Neuronal stem cell (in vitro differentiated cells): Measurements from ENCODE around the gene SSBP3.
A peak's percentile ranks its signal among the peaks of the same experiment; 100 is the strongest.
"Not testable (repeated sequence)": the region's sequence is repeated elsewhere in the genome, so short reads cannot be mapped to it uniquely, and the experiment has no call there.

ENCODE experiments used
- DNase-seq: peaks from one replicate; pipeline ENCODE4 v3.0.0-alpha.2; 2013; ENCODE audit warnings: low spot score
- H2AFZ ChIP-seq: one replicate; pipeline ENCODE4 v1.6.1; 2013; ENCODE audit warnings: mild to moderate bottlenecking, low read length, inconsistent platforms
- H2AK5ac ChIP-seq: 2 replicates; pipeline ENCODE4 v1.6.1; 2013; ENCODE audit warnings: low read depth, mild to moderate bottlenecking, inconsistent platforms, low read length, moderate library complexity, mixed read lengths
- H2BK120ac ChIP-seq: 2 replicates; pipeline ENCODE4 v1.6.1; 2013; ENCODE audit warnings: low read depth, mild to moderate bottlenecking, inconsistent platforms, low read length, moderate library complexity, mixed read lengths
- H2BK12ac ChIP-seq: one replicate; pipeline ENCODE4 v1.6.1; 2013; ENCODE audit warnings: low read length, inconsistent platforms
- H2BK15ac ChIP-seq: 2 replicates; pipeline ENCODE4 v1.6.1; 2013; ENCODE audit warnings: mild to moderate bottlenecking, low read length, inconsistent platforms, mixed read lengths
- H2BK5ac ChIP-seq: one replicate; pipeline ENCODE4 v1.6.1; 2013; ENCODE audit warnings: inconsistent platforms, mild to moderate bottlenecking, low read length, moderate library complexity
- H3K14ac ChIP-seq: one replicate; pipeline ENCODE4 v1.6.1; 2013; ENCODE audit warnings: low read length, inconsistent platforms
- H3K18ac ChIP-seq: 2 replicates; pipeline ENCODE4 v1.6.1; 2013; ENCODE audit warnings: low read length, inconsistent platforms
- H3K23ac ChIP-seq: 2 replicates; pipeline ENCODE4 v1.6.1; 2013; ENCODE audit warnings: low read depth, mild to moderate bottlenecking, mixed read lengths, low read length, inconsistent platforms; ENCODE audit not compliant: poor library complexity
- H3K27ac ChIP-seq: replicated peaks from 3 replicates; pipeline ENCODE4 v1.5.1; 2013; ENCODE audit warnings: low read length, inconsistent platforms
- H3K27me3 ChIP-seq, 3 experiments: 2 replicates each; pipeline ENCODE4 v1.6.1; 2013; ENCODE audit warnings: low read length in 3 of 3, mild to moderate bottlenecking in 2 of 3, inconsistent platforms in 1 of 3, low read depth in 1 of 3, mixed read lengths in 1 of 3, moderate library complexity in 1 of 3; ENCODE audit not compliant: control insufficient read depth in 3 of 3, insufficient read depth in 3 of 3
- H3K36me3 ChIP-seq, 2 donors: replicated peaks in 1 of 2; 2 replicates each; pipeline ENCODE4 v1.6.1; 2013; ENCODE audit warnings: low read length in 2 of 2; ENCODE audit not compliant: control insufficient read depth in 2 of 2, insufficient read depth in 2 of 2
- H3K4ac ChIP-seq: 2 replicates; pipeline ENCODE4 v1.6.1; 2013; ENCODE audit warnings: inconsistent platforms, mild to moderate bottlenecking, low read length, moderate library complexity
- H3K4me1 ChIP-seq, 2 donors: 1 replicate in 1 of 2; 2 replicates in 1 of 2; pipeline ENCODE4 v1.6.1; 2013; ENCODE audit warnings: low read length in 2 of 2, low read depth in 1 of 2; ENCODE audit not compliant: control insufficient read depth in 2 of 2, insufficient read depth in 1 of 2
- H3K4me2 ChIP-seq: one replicate; pipeline ENCODE4 v1.6.1; 2013; ENCODE audit warnings: mild to moderate bottlenecking, low read length, inconsistent platforms; ENCODE audit not compliant: insufficient read depth, poor library complexity, severe bottlenecking
- H3K4me3 ChIP-seq, 2 donors: 2 replicates each; pipeline ENCODE4 v1.5.1; 2013; ENCODE audit warnings: low read length in 2 of 2, mild to moderate bottlenecking in 2 of 2, inconsistent platforms in 1 of 2, moderate library complexity in 1 of 2
- H3K79me1 ChIP-seq: one replicate; pipeline ENCODE4 v1.6.1; 2013; ENCODE audit warnings: low read depth, mild to moderate bottlenecking, inconsistent platforms, low read length, moderate library complexity
- H3K9ac ChIP-seq: one replicate; pipeline ENCODE4 v1.6.1; 2013; ENCODE audit warnings: mild to moderate bottlenecking, low read depth, low read length, inconsistent platforms; ENCODE audit not compliant: poor library complexity
- H3K9me3 ChIP-seq, 2 donors: replicated peaks in 1 of 2; 2 replicates each; pipeline versions ENCODE3 to v1.6.1; 2013; ENCODE audit warnings: low read length in 2 of 2, mild to moderate bottlenecking in 2 of 2, inconsistent platforms in 1 of 2, low read depth in 1 of 2, mixed read lengths in 1 of 2, moderate library complexity in 1 of 2; ENCODE audit not compliant: control insufficient read depth in 2 of 2, insufficient read depth in 1 of 2
- H4K8ac ChIP-seq: one replicate; pipeline ENCODE4 v1.6.1; 2013; ENCODE audit warnings: low read depth, mild to moderate bottlenecking, inconsistent platforms, low read length, moderate library complexity
- H4K91ac ChIP-seq: one replicate; pipeline ENCODE4 v1.6.1; 2013; ENCODE audit warnings: low read length, low read depth, mild to moderate bottlenecking, inconsistent platforms; ENCODE audit not compliant: poor library complexity
- WGBS, 2 donors: extraction: QIAGEN DNeasy Blood & Tissue Kit; methylation state at CpG; one replicate each; pipeline ENCODE4 v1.1.7; 2013; ENCODE audit warnings: missing lambda C conversion rate in 2 of 2, mixed read lengths in 1 of 2; ENCODE audit not compliant: insufficient read length in 2 of 2, insufficient replicate concordance in 1 of 2; ENCODE audit errors: extremely low coverage in 2 of 2; 5-methylcytosine and 5-hydroxymethylcytosine counted together

SSBP3 gene

GRCh38 chr1:54425152-54425584, 19.0 kb upstream of the SSBP3 start:
- H3K4me3 ChIP-seq = no peak overlapping the region
- peaks cover 0 to 6% of the 10 kb centered on the region in 2 donors for H3K4me1 ChIP-seq
- H2BK15ac ChIP-seq = no peak overlapping the region
- no peak overlapping the region for H3K27ac ChIP-seq
- no peak overlapping the region for H4K91ac ChIP-seq
- no peaks in the 10 kb centered on the region for H3K36me3 ChIP-seq
- H3K9me3 ChIP-seq = no peaks in the 10 kb centered on the region
- DNase-seq = no peak
- no peak overlapping the region for H2AFZ ChIP-seq
- WGBS, 2 donors = no CpG with 5 or more reads among the region's 9 CpGs
- H3K9ac ChIP-seq = no peak overlapping the region
- no peak overlapping the region for H3K18ac ChIP-seq
- H2BK5ac ChIP-seq = no peak overlapping the region
- no peak overlapping the region for H3K23ac ChIP-seq
- H3K79me1 ChIP-seq = no peaks in the 10 kb centered on the region
- H3K4me2 ChIP-seq = no peak overlapping the region
- H2AK5ac ChIP-seq = no peak overlapping the region
- H2BK12ac ChIP-seq = no peak overlapping the region
- no peak overlapping the region for H3K4ac ChIP-seq
- no peak overlapping the region for H3K14ac ChIP-seq
- no peak overlapping the region for H2BK120ac ChIP-seq
- peaks cover 0 to 3% (median 0%) of the 10 kb centered on the region in 3 experiments for H3K27me3 ChIP-seq
- no peak overlapping the region for H4K8ac ChIP-seq

- H2BK12ac ChIP-seq = no peak overlapping the region
- H3K79me1 ChIP-seq = no peaks in the 10 kb centered on the region
- peaks cover 0 to 3% (median 0%) of the 10 kb centered on the region in 3 experiments for H3K27me3 ChIP-seq
- H2BK120ac ChIP-seq = no peak overlapping the region
- no peak overlapping the region for H3K9ac ChIP-seq
- H3K14ac ChIP-seq = no peak overlapping the region
- no peak overlapping the region for H2BK15ac ChIP-seq
- no peak overlapping the region for H3K4me3 ChIP-seq
- H2AFZ ChIP-seq = no peak overlapping the region
- H3K18ac ChIP-seq = no peak overlapping the region
- H3K4ac ChIP-seq = no peak overlapping the region
- H4K8ac ChIP-seq = no peak overlapping the region
- H3K9me3 ChIP-seq = no peaks in the 10 kb centered on the region
- DNase-seq = no peak
- no peak overlapping the region for H4K91ac ChIP-seq
- WGBS, 2 donors = no CpG with 5 or more reads among the region's 2 CpGs
- H3K36me3 ChIP-seq = no peaks in the 10 kb centered on the region
- peaks cover 0 to 6% of the 10 kb centered on the region in 2 donors for H3K4me1 ChIP-seq
- H3K4me2 ChIP-seq = no peak overlapping the region
- no peak overlapping the region for H2BK5ac ChIP-seq
- H3K27ac ChIP-seq = no peak overlapping the region
- no peak overlapping the region for H3K23ac ChIP-seq
- H2AK5ac ChIP-seq = no peak overlapping the region
Observed at GRCh38 chr1:54424398-54424797, 18.2 kb upstream of the SSBP3 start.

DNA sequence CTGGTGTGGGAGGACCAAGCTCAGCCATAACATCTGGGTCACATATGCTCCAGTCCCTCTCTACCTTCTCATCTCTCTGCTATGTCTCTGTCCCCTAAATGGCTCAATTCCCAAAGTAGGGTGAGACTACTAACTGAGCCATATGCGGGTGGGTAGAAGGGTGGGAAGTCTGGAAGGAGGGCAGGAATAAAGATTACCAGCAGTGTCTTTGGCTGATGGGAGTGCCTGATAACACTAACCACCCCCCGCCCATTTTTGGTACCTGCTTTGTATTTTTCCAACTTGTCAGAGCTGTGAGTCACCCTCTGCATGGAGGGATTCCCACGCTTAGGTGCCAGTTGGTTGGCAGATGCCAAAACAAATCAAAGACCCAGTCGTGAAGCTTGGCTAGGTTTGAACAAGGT, 14.9 kb upstream of the SSBP3 start:
- H4K8ac ChIP-seq = no peak overlapping the region
- H2BK15ac ChIP-seq = no peak overlapping the region
- H3K14ac ChIP-seq = no peak overlapping the region
- H3K4me1 ChIP-seq = no peaks in the 10 kb centered on the region
- WGBS, 2 donors = no CpG with 5 or more reads among the region's 4 CpGs
- no peak overlapping the region for H3K4ac ChIP-seq
- H4K91ac ChIP-seq = no peak overlapping the region
- H3K4me2 ChIP-seq = no peak overlapping the region
- no peak overlapping the region for H2BK5ac ChIP-seq
- no peak overlapping the region for H3K23ac ChIP-seq
- no peaks in the 10 kb centered on the region for H3K9me3 ChIP-seq
- H3K18ac ChIP-seq = peak overlapping the region; percentile 27
- H3K27me3 ChIP-seq = peaks cover 0 to 3% (median 0%) of the 10 kb centered on the region in 3 experiments
- H2BK120ac ChIP-seq = no peak overlapping the region
- H3K36me3 ChIP-seq = no peaks in the 10 kb centered on the region
- H3K9ac ChIP-seq = no peak overlapping the region
- DNase-seq = no peak
- H2AFZ ChIP-seq = no peak overlapping the region
- H2AK5ac ChIP-seq = peak overlapping the region; percentile 57
- no peaks in the 10 kb centered on the region for H3K79me1 ChIP-seq
- peak overlapping the region; percentile 49 for H2BK12ac ChIP-seq
- no peak overlapping the region for H3K27ac ChIP-seq
- no peak overlapping the region for H3K4me3 ChIP-seq

DNA sequence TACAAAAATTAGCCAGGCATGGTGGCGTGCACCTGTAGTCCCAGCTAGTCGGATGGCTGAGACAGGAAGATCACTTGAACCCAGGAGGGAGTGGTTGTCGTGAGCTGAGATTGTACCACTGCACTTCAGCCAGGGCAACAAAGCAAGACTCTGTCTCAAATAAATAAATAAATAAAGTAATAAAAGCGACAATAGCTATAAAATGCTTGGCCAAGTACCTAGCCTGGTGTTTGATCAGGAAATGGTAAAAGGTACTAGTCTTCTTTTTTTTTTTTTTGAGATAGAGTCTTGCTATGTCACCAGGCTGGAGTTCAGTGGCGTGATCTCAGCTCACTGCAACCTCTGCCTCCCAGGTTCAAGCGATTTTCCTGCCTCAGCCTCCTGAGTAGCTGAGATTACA, 12.4 kb upstream of the SSBP3 start:
- no CpG with 5 or more reads among the region's 6 CpGs for WGBS, 2 donors
- H3K14ac ChIP-seq, H3K9ac ChIP-seq, H3K27me3 ChIP-seq, H3K4ac ChIP-seq, H3K4me3 ChIP-seq, DNase-seq, H2AK5ac ChIP-seq, H3K4me1 ChIP-seq, H3K18ac ChIP-seq, H2BK120ac ChIP-seq, H4K8ac ChIP-seq, H2BK15ac ChIP-seq, H2AFZ ChIP-seq, H3K79me1 ChIP-seq, H2BK5ac ChIP-seq, H3K27ac ChIP-seq, H3K23ac ChIP-seq, H3K36me3 ChIP-seq, H3K9me3 ChIP-seq, H4K91ac ChIP-seq, H2BK12ac ChIP-seq, H3K4me2 ChIP-seq: not testable (repeated sequence)
